SK-N-SH (cell line): ENCODE data around the gene MRPL41. TPM values are rescaled to one million over a fixed set of nuclear protein-coding genes. Genes with fewer than 3 reads are reported as not detected.

Experiments
- CTCF ChIA-PET: fragments of 300-600, 350-600 bp; formaldehyde crosslinking; extraction: SDS; loops from one replicate; lab custom pipeline; 2021; lab: Yijun Ruan, JAX
- POLR2A ChIA-PET: fragments of 350-600 bp; sonication (Branson Sonifier 250); formaldehyde crosslinking; extraction: SDS; loops from one replicate; lab custom pipeline; 2020; ENCODE audit warnings: antibody characterized with exemption, inconsistent platforms; lab: Yijun Ruan, JAX
- DNase-seq: peaks from one replicate; pipeline ENCODE4 v3.0.0; 2012
- H2AFZ ChIP-seq: fragments of 200-600 bp; sonication (generic); 2 replicates; pipeline ENCODE4 v1.8.1; 2016; ENCODE audit warnings: antibody characterized with exemption, mild to moderate bottlenecking, low read depth
- H3F3A ChIP-seq: fragments of 200-600 bp; sonication (generic); replicated peaks from 2 replicates; pipeline ENCODE3; 2016; ENCODE audit warnings: antibody characterized with exemption, mild to moderate bottlenecking; ENCODE audit not compliant: insufficient read depth
- H3K27ac ChIP-seq, 2 experiments: fragments of 200-500 bp in 1 of 2; fragments of 200-600 bp in 1 of 2; sonication (Bioruptor generic) in 1 of 2; sonication (generic), shearing (Covaris generic) in 1 of 2; 2 replicates each; pipeline versions ENCODE4 v1.5.1 to v1.6.1; 2014 to 2016; ENCODE audit warnings: low read depth in 2 of 2, inconsistent platforms in 1 of 2, low read length in 1 of 2, mild to moderate bottlenecking in 1 of 2, mixed read lengths in 1 of 2
- H3K27me3 ChIP-seq: fragments of 200-600 bp; sonication (generic), shearing (Covaris generic); 2 replicates; pipeline ENCODE4 v1.6.1; 2016; ENCODE audit warnings: mixed run types; ENCODE audit not compliant: insufficient read depth
- H3K36me3 ChIP-seq, 2 experiments: fragments of 200-500 bp in 1 of 2; fragments of 200-600 bp in 1 of 2; sonication (Bioruptor generic) in 1 of 2; sonication (generic) in 1 of 2; replicated peaks in 1 of 2; 2 replicates each; pipeline versions ENCODE3 to v1.5.1; 2014 to 2016; ENCODE audit warnings: low read length in 1 of 2, mild to moderate bottlenecking in 1 of 2; ENCODE audit not compliant: insufficient read depth in 2 of 2, control insufficient read depth in 1 of 2
- H3K4me1 ChIP-seq, 2 experiments: fragments of 200-500 bp in 1 of 2; fragments of 200-600 bp in 1 of 2; sonication (Bioruptor generic) in 1 of 2; sonication (generic), shearing (Covaris generic) in 1 of 2; 2 replicates each; pipeline versions ENCODE4 v1.5.1 to v1.6.1; 2014 to 2016; ENCODE audit warnings: low read depth in 1 of 2, low read length in 1 of 2, mixed run types in 1 of 2; ENCODE audit not compliant: insufficient read depth in 2 of 2, control insufficient read depth in 1 of 2
- H3K4me2 ChIP-seq: fragments of 200-600 bp; sonication (generic), shearing (Covaris generic); 2 replicates; pipeline ENCODE4 v1.6.1; 2017; ENCODE audit warnings: mixed run types
- H3K4me3 ChIP-seq, 2 experiments: fragments of 200-500 bp in 1 of 2; fragments of 200-600 bp in 1 of 2; sonication (Bioruptor generic) in 1 of 2; sonication (generic), shearing (Covaris generic) in 1 of 2; 2 replicates each; pipeline versions ENCODE4 v1.5.1 to v1.8.1; 2014 to 2016; ENCODE audit warnings: low read depth in 2 of 2, inconsistent platforms in 1 of 2, low read length in 1 of 2, mild to moderate bottlenecking in 1 of 2, mixed read lengths in 1 of 2, moderate library complexity in 1 of 2
- H3K79me2 ChIP-seq: fragments of 200-600 bp; sonication (generic); 2 replicates; pipeline ENCODE4 v1.8.1; 2017; ENCODE audit warnings: mild to moderate bottlenecking; ENCODE audit not compliant: insufficient read depth
- H3K9ac ChIP-seq: fragments of 200-600 bp; sonication (generic); 2 replicates; pipeline ENCODE4 v1.6.1; 2017; ENCODE audit warnings: mixed run types
- H3K9me2 ChIP-seq: fragments of 200-600 bp; sonication (generic); 2 replicates; pipeline ENCODE4 v1.6.1; 2017; ENCODE audit warnings: mixed run types
- H3K9me3 ChIP-seq: fragments of 200-600 bp; sonication (generic); 2 replicates; pipeline ENCODE4 v1.6.1; 2017; ENCODE audit warnings: mixed run types, mild to moderate bottlenecking, moderate library complexity
- H4K20me1 ChIP-seq: fragments of 200-600 bp; sonication (generic); 2 replicates; pipeline ENCODE4 v1.6.1; 2017; ENCODE audit warnings: mild to moderate bottlenecking, mixed run types; ENCODE audit not compliant: insufficient read depth
- EZH2phosphoT487 ChIP-seq: fragments of 200-600 bp; sonication (generic); IDR thresholded peaks from 2 replicates; pipeline ENCODE4 v1.6.1; 2017; ENCODE audit warnings: low read depth, mixed run types, mild to moderate bottlenecking, antibody characterized with exemption, moderate library complexity, borderline replicate concordance
- FOXM1 ChIP-seq: IDR thresholded peaks from 2 replicates; pipeline ENCODE4 v1.4.0; 2012; ENCODE audit warnings: low read depth, mild to moderate bottlenecking
- JUND ChIP-seq: IDR thresholded peaks from 2 replicates; pipeline ENCODE4 v1.4.0; 2012
- MEF2A ChIP-seq: IDR thresholded peaks from 2 replicates; pipeline ENCODE4 v1.4.0; 2012; ENCODE audit warnings: low read depth, borderline replicate concordance
- NRF1 ChIP-seq: IDR thresholded peaks from 2 replicates; pipeline ENCODE4 v1.6.1; 2012; ENCODE audit warnings: low read depth, mild to moderate bottlenecking, low read length
- RAD21 ChIP-seq: IDR thresholded peaks from 2 replicates; pipeline ENCODE4 v1.6.1; 2012; ENCODE audit warnings: mild to moderate bottlenecking, low read length
- RCOR1 ChIP-seq: fragments of 150-350 bp; IDR thresholded peaks from 2 replicates; pipeline ENCODE4 v1.6.1; 2017; ENCODE audit warnings: antibody characterized with exemption, low read length
- RXRA ChIP-seq: IDR thresholded peaks from 2 replicates; pipeline ENCODE4 v1.4.0; 2012; ENCODE audit warnings: low read depth, mild to moderate bottlenecking, borderline replicate concordance
- SIN3A ChIP-seq: IDR thresholded peaks from 2 replicates; pipeline ENCODE4 v1.6.1; 2012; ENCODE audit warnings: low read depth, mild to moderate bottlenecking, low read length, moderate library complexity, borderline replicate concordance
- TAF1 ChIP-seq: IDR thresholded peaks from 2 replicates; pipeline ENCODE4 v1.6.1; 2012; ENCODE audit warnings: low read depth, mild to moderate bottlenecking, low read length, moderate library complexity, borderline replicate concordance
- TEAD4 ChIP-seq: IDR thresholded peaks from 2 replicates; pipeline ENCODE4 v1.4.0; 2012; ENCODE audit warnings: mild to moderate bottlenecking, borderline replicate concordance; ENCODE audit not compliant: insufficient read depth
- USF1 ChIP-seq: IDR thresholded peaks from 2 replicates; pipeline ENCODE4 v1.4.0; 2012; ENCODE audit warnings: low read depth, borderline replicate concordance
- USF2 ChIP-seq: fragments of 150-350 bp; IDR thresholded peaks from 2 replicates; pipeline ENCODE4 v1.6.1; 2017; ENCODE audit warnings: antibody characterized with exemption, low read length, low read depth, borderline replicate concordance
- YY1 ChIP-seq: IDR thresholded peaks from 2 replicates; pipeline ENCODE4 v1.4.0; 2012; ENCODE audit warnings: low read depth, mild to moderate bottlenecking
- WGBS: methylation state at CpG from one replicate; pipeline ENCODE4 v1.1.6; 2017; ENCODE audit warnings: low lambda C conversion rate; 5-methylcytosine and 5-hydroxymethylcytosine counted together
- polyA plus RNA-seq, 3 experiments: library from polyadenylated mRNA; depleted of rRNA; stranded (reverse); fragments of >200 nt; gene quantifications; 2 replicates each; pipeline ENCODE4 v1.2.3, GENCODE V29; 2012
- TF ChIP-seq, protein P1 (sequence below): IDR thresholded peaks from 2 replicates; pipeline ENCODE4 v1.4.0; 2012; ENCODE audit warnings: low read depth, borderline replicate concordance
- TF ChIP-seq, protein P2 (sequence below): IDR thresholded peaks from 2 replicates; pipeline ENCODE4 v1.6.1; 2012; ENCODE audit warnings: mild to moderate bottlenecking, low read depth, low read length, moderate library complexity
- TF ChIP-seq, protein P3 (sequence below): fragments of 150-350 bp; IDR thresholded peaks from 2 replicates; pipeline ENCODE4 v1.6.1; 2016; ENCODE audit warnings: mild to moderate bottlenecking, low read depth, low read length
- TF ChIP-seq, protein P4 (sequence below): IDR thresholded peaks from 2 replicates; pipeline ENCODE4 v1.4.0; 2012; ENCODE audit warnings: low read depth

The MRPL41 gene
- polyA plus RNA-seq, 1 of the 3 experiments (the other 2 are of a cell fraction): 58.9 TPM

DNA sequence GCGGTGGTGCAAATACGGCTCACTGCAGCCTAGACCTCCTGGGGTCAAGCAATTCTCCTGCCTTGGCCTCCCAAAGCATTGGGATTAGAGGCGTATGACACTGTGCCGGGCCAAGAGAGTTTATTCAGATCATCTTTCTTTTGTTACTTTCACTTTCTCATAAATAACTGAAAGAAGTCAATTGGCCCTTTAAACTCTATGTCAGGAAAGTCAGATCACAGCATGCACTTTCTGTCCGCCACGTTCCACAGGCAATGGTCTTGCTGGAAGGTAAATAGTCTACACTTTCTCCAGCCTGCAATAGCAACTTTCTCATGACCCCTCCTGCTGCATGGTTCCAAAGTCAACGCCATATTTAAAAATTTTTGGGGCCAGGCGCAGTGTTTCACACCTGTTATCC lies 47.3 kb downstream of the MRPL41 start:
- DNase-seq: no peak
- no peaks in the 10 kb centered on the region; a peak in 1 of 4 replicates for H3K4me1 ChIP-seq
- H3K9me3 ChIP-seq: no peaks in the 10 kb centered on the region
- H3K79me2 ChIP-seq: no peaks in the 10 kb centered on the region
- H3K9me2 ChIP-seq: no peaks in the 10 kb centered on the region
- H3F3A ChIP-seq: peaks cover 18% of the 10 kb centered on the region
- no peaks in the 10 kb centered on the region for H3K36me3 ChIP-seq
- H3K4me3 ChIP-seq: no peak overlapping the region
- H3K4me2 ChIP-seq: no peak overlapping the region
- no peaks in the 10 kb centered on the region for H4K20me1 ChIP-seq
- no peak overlapping the region for H3K27ac ChIP-seq
- CTCF ChIA-PET: interaction anchor here (0.8 kb wide), 1 partner anchor 211 kb away, joined by 3 read pairs; no protein-coding TSS in a partner anchor
- TF ChIP-seq RAD21 (no peak), EZH2phosphoT487 (no peak), TEAD4 (no peak), FOXM1 (no peak), JUND (no peak), YY1 (no peak), RCOR1 (no peak), TAF1 (no peak), USF2 (no peak), NRF1 (no peak), USF1 (no peak), MEF2A (no peak), SIN3A (no peak), RXRA (no peak)
- TF ChIP-seq, protein P1, sequence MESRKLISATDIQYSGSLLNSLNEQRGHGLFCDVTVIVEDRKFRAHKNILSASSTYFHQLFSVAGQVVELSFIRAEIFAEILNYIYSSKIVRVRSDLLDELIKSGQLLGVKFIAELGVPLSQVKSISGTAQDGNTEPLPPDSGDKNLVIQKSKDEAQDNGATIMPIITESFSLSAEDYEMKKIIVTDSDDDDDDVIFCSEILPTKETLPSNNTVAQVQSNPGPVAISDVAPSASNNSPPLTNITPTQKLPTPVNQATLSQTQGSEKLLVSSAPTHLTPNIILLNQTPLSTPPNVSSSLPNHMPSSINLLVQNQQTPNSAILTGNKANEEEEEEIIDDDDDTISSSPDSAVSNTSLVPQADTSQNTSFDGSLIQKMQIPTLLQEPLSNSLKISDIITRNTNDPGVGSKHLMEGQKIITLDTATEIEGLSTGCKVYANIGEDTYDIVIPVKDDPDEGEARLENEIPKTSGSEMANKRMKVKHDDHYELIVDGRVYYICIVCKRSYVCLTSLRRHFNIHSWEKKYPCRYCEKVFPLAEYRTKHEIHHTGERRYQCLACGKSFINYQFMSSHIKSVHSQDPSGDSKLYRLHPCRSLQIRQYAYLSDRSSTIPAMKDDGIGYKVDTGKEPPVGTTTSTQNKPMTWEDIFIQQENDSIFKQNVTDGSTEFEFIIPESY: no peak
- TF ChIP-seq, protein P2, sequence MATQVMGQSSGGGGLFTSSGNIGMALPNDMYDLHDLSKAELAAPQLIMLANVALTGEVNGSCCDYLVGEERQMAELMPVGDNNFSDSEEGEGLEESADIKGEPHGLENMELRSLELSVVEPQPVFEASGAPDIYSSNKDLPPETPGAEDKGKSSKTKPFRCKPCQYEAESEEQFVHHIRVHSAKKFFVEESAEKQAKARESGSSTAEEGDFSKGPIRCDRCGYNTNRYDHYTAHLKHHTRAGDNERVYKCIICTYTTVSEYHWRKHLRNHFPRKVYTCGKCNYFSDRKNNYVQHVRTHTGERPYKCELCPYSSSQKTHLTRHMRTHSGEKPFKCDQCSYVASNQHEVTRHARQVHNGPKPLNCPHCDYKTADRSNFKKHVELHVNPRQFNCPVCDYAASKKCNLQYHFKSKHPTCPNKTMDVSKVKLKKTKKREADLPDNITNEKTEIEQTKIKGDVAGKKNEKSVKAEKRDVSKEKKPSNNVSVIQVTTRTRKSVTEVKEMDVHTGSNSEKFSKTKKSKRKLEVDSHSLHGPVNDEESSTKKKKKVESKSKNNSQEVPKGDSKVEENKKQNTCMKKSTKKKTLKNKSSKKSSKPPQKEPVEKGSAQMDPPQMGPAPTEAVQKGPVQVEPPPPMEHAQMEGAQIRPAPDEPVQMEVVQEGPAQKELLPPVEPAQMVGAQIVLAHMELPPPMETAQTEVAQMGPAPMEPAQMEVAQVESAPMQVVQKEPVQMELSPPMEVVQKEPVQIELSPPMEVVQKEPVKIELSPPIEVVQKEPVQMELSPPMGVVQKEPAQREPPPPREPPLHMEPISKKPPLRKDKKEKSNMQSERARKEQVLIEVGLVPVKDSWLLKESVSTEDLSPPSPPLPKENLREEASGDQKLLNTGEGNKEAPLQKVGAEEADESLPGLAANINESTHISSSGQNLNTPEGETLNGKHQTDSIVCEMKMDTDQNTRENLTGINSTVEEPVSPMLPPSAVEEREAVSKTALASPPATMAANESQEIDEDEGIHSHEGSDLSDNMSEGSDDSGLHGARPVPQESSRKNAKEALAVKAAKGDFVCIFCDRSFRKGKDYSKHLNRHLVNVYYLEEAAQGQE: no peak
- TF ChIP-seq, protein P3, sequence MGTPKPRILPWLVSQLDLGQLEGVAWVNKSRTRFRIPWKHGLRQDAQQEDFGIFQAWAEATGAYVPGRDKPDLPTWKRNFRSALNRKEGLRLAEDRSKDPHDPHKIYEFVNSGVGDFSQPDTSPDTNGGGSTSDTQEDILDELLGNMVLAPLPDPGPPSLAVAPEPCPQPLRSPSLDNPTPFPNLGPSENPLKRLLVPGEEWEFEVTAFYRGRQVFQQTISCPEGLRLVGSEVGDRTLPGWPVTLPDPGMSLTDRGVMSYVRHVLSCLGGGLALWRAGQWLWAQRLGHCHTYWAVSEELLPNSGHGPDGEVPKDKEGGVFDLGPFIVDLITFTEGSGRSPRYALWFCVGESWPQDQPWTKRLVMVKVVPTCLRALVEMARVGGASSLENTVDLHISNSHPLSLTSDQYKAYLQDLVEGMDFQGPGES: no peak
- TF ChIP-seq, protein P4, sequence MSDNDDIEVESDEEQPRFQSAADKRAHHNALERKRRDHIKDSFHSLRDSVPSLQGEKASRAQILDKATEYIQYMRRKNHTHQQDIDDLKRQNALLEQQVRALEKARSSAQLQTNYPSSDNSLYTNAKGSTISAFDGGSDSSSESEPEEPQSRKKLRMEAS: no peak
- H3K9ac ChIP-seq: no peak overlapping the region
- H2AFZ ChIP-seq: no peak overlapping the region
- 61% methylated on average over 7 of the region's 8 CpGs for WGBS
- POLR2A ChIA-PET: no interaction called here
- no peaks in the 10 kb centered on the region for H3K27me3 ChIP-seq
